Measurements from ENCODE around the gene EHMT2.

GRCh38 chr6:31861919-31862343, 35.6 kb downstream of the EHMT2 start:
- TF ChIP-seq CTCF (conservative IDR thresholded peaks at IDR 0.05): no peak
- no peak for TF ChIP-seq ZFX (IDR thresholded peaks at IDR 0.05)

All from C4-2B (cell line).